Inferior parietal cortex (tissue), 1 donor: ENCODE results near the gene MYO9B.

ENCODE experiments used
- DNase-seq: peaks from one replicate; pipeline ENCODE4 v3.0.0-alpha.2; 2016; ENCODE audit errors: extremely low spot score

MYO9B gene

GRCh38 chr19:17061691-17062090 is 13.9 kb upstream of the MYO9B start:
- DNase-seq, result no peak

- no peak for DNase-seq
These were observed 12.1 kb upstream of the MYO9B start for GRCh38 chr19:17063428-17063827.

- no peak for DNase-seq
These were observed 6.4 kb upstream of the MYO9B start for GRCh38 chr19:17069193-17069592.

- DNase-seq, result no peak
These were observed 5.2 kb upstream of the MYO9B start for GRCh38 chr19:17070421-17070820.

- DNase-seq, result no peak
These were observed 4.7 kb upstream of the MYO9B start for GRCh38 chr19:17070912-17071311.

- DNase-seq, result no peak
These were observed 1.5 kb upstream of the MYO9B start for GRCh38 chr19:17073869-17074633.

GRCh38 chr19:17074634-17075034 is 943 bp upstream of the MYO9B start:
- DNase-seq, result no peak

- no peak for DNase-seq
These were observed 426 bp downstream of the MYO9B start for GRCh38 chr19:17075864-17076542.

GRCh38 chr19:17076543-17076991 is 990 bp downstream of the MYO9B start:
- no peak for DNase-seq

- no peak for DNase-seq
These were observed 2.0 kb downstream of the MYO9B start for GRCh38 chr19:17077447-17078028.

GRCh38 chr19:17078036-17078919 is 2.7 kb downstream of the MYO9B start:
- no peak for DNase-seq

GRCh38 chr19:17078920-17079709 is 3.5 kb downstream of the MYO9B start:
- DNase-seq, result peak; percentile 44

GRCh38 chr19:17079710-17080439 is 4.3 kb downstream of the MYO9B start:
- DNase-seq, result peak; percentile 72

- no peak for DNase-seq
These were observed 4.8 kb downstream of the MYO9B start for GRCh38 chr19:17080440-17080801.

GRCh38 chr19:17081672-17082630 is 6.4 kb downstream of the MYO9B start:
- no peak for DNase-seq

- DNase-seq, result peak; percentile 56
These were observed 10.5 kb downstream of the MYO9B start for GRCh38 chr19:17086120-17086519.

- DNase-seq, result no peak
These were observed 11.3 kb downstream of the MYO9B start for GRCh38 chr19:17086834-17087233.

GRCh38 chr19:17088552-17088951 is 13.0 kb downstream of the MYO9B start:
- no peak for DNase-seq

- DNase-seq, result no peak
These were observed 15.0 kb downstream of the MYO9B start for GRCh38 chr19:17090583-17090982.
